ENCODE data around the gene ILF2. TPM values are rescaled to one million over a fixed set of nuclear protein-coding genes. Genes with fewer than 3 reads are reported as not detected.

The ILF2 gene
- total RNA-seq, 1 donor from 2014 or later = 185 TPM

- H2AFZ ChIP-seq (ENCODE audit: low read depth, low read length) = no peak overlapping the region
- no peaks in the 10 kb centered on the region for H3K27me3 ChIP-seq (ENCODE audit: insufficient read depth, low read length)
- H4K20me1 ChIP-seq (ENCODE audit: insufficient read depth, low read length) = peaks cover 37% of the 10 kb centered on the region
- no peak for TF ChIP-seq CTCF (IDR thresholded peaks at IDR 0.05; ENCODE audit: insufficient read depth, low read depth, low read length)
- TF ChIP-seq EZH2 (IDR thresholded peaks at IDR 0.05; ENCODE audit: insufficient read depth, low read length) = no peak
- peaks cover 26% of the 10 kb centered on the region for H3K79me2 ChIP-seq (ENCODE audit: insufficient read depth, low read length)
- Mint-ChIP-seq H3K4me3 (ENCODE audit: unreplicated experiment) (no peak overlapping the region), H3K36me3 (ENCODE audit: low read depth, unreplicated experiment) (peaks cover 22% of the 10 kb centered on the region), H3K27ac (ENCODE audit: unreplicated experiment) (peak overlapping the region; percentile 34), H3K9me3 (ENCODE audit: unreplicated experiment) (no peaks in the 10 kb centered on the region), H3K4me1 (ENCODE audit: low read depth, unreplicated experiment) (peaks cover 2% of the 10 kb centered on the region), H3K27me3 (ENCODE audit: low read depth, unreplicated experiment) (no peaks in the 10 kb centered on the region)
- H3K36me3 ChIP-seq (ENCODE audit: insufficient read depth, low read length) = peaks cover 42% of the 10 kb centered on the region
- H3K9ac ChIP-seq (ENCODE audit: low read length) = no peak overlapping the region
- no peak overlapping the region for H3K4me2 ChIP-seq (ENCODE audit: low read length)
- H3K9me3 ChIP-seq (ENCODE audit: insufficient read depth, low read depth, low read length) = no peaks in the 10 kb centered on the region
- H3K4me1 ChIP-seq (ENCODE audit: insufficient read depth, low read length) = no peaks in the 10 kb centered on the region
- no peak overlapping the region for H3K27ac ChIP-seq (ENCODE audit: low read depth, low read length)
- FAIRE-seq = no peak
- no peak overlapping the region for H3K4me3 ChIP-seq (ENCODE audit: insufficient read depth, low read depth, low read length)
- DNase-seq (ENCODE audit: low read depth) = no peak
These were observed 24.0 kb downstream of the ILF2 start for GRCh38 chr1:153646672-153647345.

- Histone ChIP-seq H2AFZ (ENCODE audit: low read depth, low read length) (no peak overlapping the region), H3K9ac (ENCODE audit: low read length) (no peak overlapping the region), H3K4me3 (ENCODE audit: insufficient read depth, low read depth, low read length) (no peak overlapping the region), H3K9me3 (ENCODE audit: insufficient read depth, low read depth, low read length) (no peaks in the 10 kb centered on the region), H3K27ac (ENCODE audit: low read depth, low read length) (no peak overlapping the region), H3K4me1 (ENCODE audit: insufficient read depth, low read length) (no peaks in the 10 kb centered on the region), H4K20me1 (ENCODE audit: insufficient read depth, low read length) (peaks cover 55% of the 10 kb centered on the region), H3K27me3 (ENCODE audit: insufficient read depth, low read length) (no peaks in the 10 kb centered on the region), H3K36me3 (ENCODE audit: insufficient read depth, low read length) (peaks cover 65% of the 10 kb centered on the region), H3K4me2 (ENCODE audit: low read length) (no peak overlapping the region), H3K79me2 (ENCODE audit: insufficient read depth, low read length) (peaks cover 53% of the 10 kb centered on the region)
- Mint-ChIP-seq H3K27me3 (ENCODE audit: low read depth, unreplicated experiment) (no peaks in the 10 kb centered on the region), H3K27ac (ENCODE audit: unreplicated experiment) (no peak overlapping the region), H3K4me1 (ENCODE audit: low read depth, unreplicated experiment) (peaks cover 2% of the 10 kb centered on the region), H3K9me3 (ENCODE audit: unreplicated experiment) (no peaks in the 10 kb centered on the region), H3K36me3 (ENCODE audit: low read depth, unreplicated experiment) (peaks cover 22% of the 10 kb centered on the region), H3K4me3 (ENCODE audit: unreplicated experiment) (no peak overlapping the region)
- no peak for DNase-seq (ENCODE audit: low read depth)
- TF ChIP-seq CTCF (IDR thresholded peaks at IDR 0.05; ENCODE audit: insufficient read depth, low read depth, low read length) (no peak), EZH2 (IDR thresholded peaks at IDR 0.05; ENCODE audit: insufficient read depth, low read length) (no peak)
- no peak for FAIRE-seq
These were observed 27.0 kb downstream of the ILF2 start for GRCh38 chr1:153643816-153644215.

DNA sequence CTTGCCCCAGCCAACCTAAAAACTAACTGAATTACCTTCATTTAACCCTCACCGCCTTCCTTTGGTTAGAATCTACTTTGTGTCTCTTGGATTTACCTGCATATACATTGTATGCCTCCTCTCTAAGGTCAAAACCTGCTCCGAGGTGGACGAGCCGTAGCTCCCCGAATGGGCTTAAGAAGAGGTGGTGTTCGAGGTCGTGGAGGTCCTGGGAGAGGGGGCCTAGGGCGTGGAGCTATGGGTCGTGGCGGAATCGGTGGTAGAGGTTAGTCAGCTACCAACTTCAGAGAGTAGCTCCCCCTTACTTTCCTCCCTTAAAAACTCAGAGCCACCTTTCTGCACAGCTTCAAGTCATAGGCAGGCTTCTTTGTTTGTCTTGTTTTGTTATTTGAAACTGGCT, 27.7 kb downstream of the ILF2 start:
- Histone ChIP-seq H3K27ac (ENCODE audit: low read depth, low read length) (no peak overlapping the region), H4K20me1 (ENCODE audit: insufficient read depth, low read length) (peaks cover 58% of the 10 kb centered on the region), H3K4me2 (ENCODE audit: low read length) (no peak overlapping the region), H3K9me3 (ENCODE audit: insufficient read depth, low read depth, low read length) (no peaks in the 10 kb centered on the region), H2AFZ (ENCODE audit: low read depth, low read length) (no peak overlapping the region), H3K27me3 (ENCODE audit: insufficient read depth, low read length) (no peaks in the 10 kb centered on the region), H3K4me1 (ENCODE audit: insufficient read depth, low read length) (no peaks in the 10 kb centered on the region), H3K79me2 (ENCODE audit: insufficient read depth, low read length) (peaks cover 59% of the 10 kb centered on the region), H3K9ac (ENCODE audit: low read length) (no peak overlapping the region), H3K4me3 (ENCODE audit: insufficient read depth, low read depth, low read length) (no peak overlapping the region), H3K36me3 (ENCODE audit: insufficient read depth, low read length) (peaks cover 71% of the 10 kb centered on the region)
- Mint-ChIP-seq H3K9me3 (ENCODE audit: unreplicated experiment) (no peaks in the 10 kb centered on the region), H3K27ac (ENCODE audit: unreplicated experiment) (no peak overlapping the region), H3K36me3 (ENCODE audit: low read depth, unreplicated experiment) (peaks cover 22% of the 10 kb centered on the region), H3K27me3 (ENCODE audit: low read depth, unreplicated experiment) (no peaks in the 10 kb centered on the region), H3K4me3 (ENCODE audit: unreplicated experiment) (no peak overlapping the region), H3K4me1 (ENCODE audit: low read depth, unreplicated experiment) (peaks cover 2% of the 10 kb centered on the region)
- no peak for TF ChIP-seq EZH2 (IDR thresholded peaks at IDR 0.05; ENCODE audit: insufficient read depth, low read length)
- no peak for TF ChIP-seq CTCF (IDR thresholded peaks at IDR 0.05; ENCODE audit: insufficient read depth, low read depth, low read length)
- no peak for DNase-seq (ENCODE audit: low read depth)
- FAIRE-seq = no peak
